ENCODE results near the gene KCNG2. TPM values are rescaled to one million over a fixed set of nuclear protein-coding genes. Genes with fewer than 3 reads are reported as not detected.

Gene KCNG2
- total and polyA plus RNA-seq, 2 of the 13 experiments (the other 11 are each of a cell fraction or from before 2014, with no cell fraction given): not detected

GRCh38 chr18:79943608-79944125 is 145.9 kb downstream of the KCNG2 start:
- CTCF ChIA-PET (ENCODE audit: low intra/inter-chr PET ratio, low total read pairs): no interaction called here
- H3K9me3 ChIP-seq (ENCODE audit: low read length): no peaks in the 10 kb centered on the region
- H3K27ac ChIP-seq (ENCODE audit: extremely low read length, insufficient read depth, low read length): no peak overlapping the region
- POLR2A ChIA-PET: interaction anchor here (1.4 kb wide), 1 partner anchor 9 kb away, joined by 4 read pairs; no protein-coding TSS in a partner anchor
- intact Hi-C loops (cut with micrococcal nuclease; ENCODE audit: unreplicated experiment): no loop called here
- H3K9ac ChIP-seq (ENCODE audit: insufficient read depth, low read depth, low read length): no peak overlapping the region
- H2AFZ ChIP-seq (ENCODE audit: low read length): no peak overlapping the region
- in situ Hi-C loops (cut with HindIII; ENCODE audit: extremely low pct_ligation_motif_present, low pct_unique_long_range_greater_than_20kb): no loop called here
- peaks cover 77% of the 10 kb centered on the region for H3K4me1 ChIP-seq (ENCODE audit: insufficient read depth, low read length)
- H3K4me2 ChIP-seq (ENCODE audit: low read depth, low read length): no peak overlapping the region
- peaks cover 12 to 41% of the 10 kb centered on the region in 2 experiments; a peak in 4 of 5 replicates for H3K36me3 ChIP-seq (replicated peaks in 1 of 2; ENCODE audit: control insufficient read depth in 1 of 2, insufficient read depth in 2 of 2, low read length in 2 of 2)
- DNase-seq (ENCODE audit: low spot score) (no peak), ATAC-seq (no peak), FAIRE-seq (no peak)
- WGBS (ENCODE audit: low lambda C conversion rate): 94% methylated on average over 7 of the region's 20 CpGs
- H3K27me3 ChIP-seq (ENCODE audit: control insufficient read depth in 1 of 2, insufficient read depth in 2 of 2, low read length in 2 of 2): no peaks in the 10 kb centered on the region
- H4K20me1 ChIP-seq (ENCODE audit: insufficient read depth, low read length): peaks cover 14% of the 10 kb centered on the region; the same call in 1 of the 2 replicates
- peaks cover 90% of the 10 kb centered on the region for H3K79me2 ChIP-seq (ENCODE audit: insufficient read depth, low read length)
- H3K4me3 ChIP-seq (replicated peaks in 1 of 3; ENCODE audit: insufficient read depth in 1 of 3, low read depth in 2 of 3, low read length in 3 of 3): no peak overlapping the region
- no TSS peak for BruUV-seq (replicated peaks)
- TF ChIP-seq RFX5 (IDR thresholded peaks at IDR 0.05; ENCODE audit: low read depth, low read length) (no peak), PHF21A (CRISPR knock-in tag; IDR thresholded peaks at IDR 0.05) (no peak), MBD4 (IDR thresholded peaks at IDR 0.05; ENCODE audit: borderline replicate concordance, low read length) (no peak), ZNF251 (CRISPR knock-in tag; IDR thresholded peaks at IDR 0.05) (no peak), ZNF350 (CRISPR knock-in tag; IDR thresholded peaks at IDR 0.05; ENCODE audit: borderline replicate concordance, low read depth) (no peak), ZNF280D (CRISPR knock-in tag; IDR thresholded peaks at IDR 0.05) (no peak), ZFP36 (IDR thresholded peaks at IDR 0.05; ENCODE audit: borderline replicate concordance, low read depth, low read length, partially characterized antibody) (no peak), HMG20B (CRISPR knock-in tag; conservative IDR thresholded peaks at IDR 0.05) (no peak), ZBTB46 (CRISPR knock-in tag; IDR thresholded peaks at IDR 0.05; ENCODE audit: borderline replicate concordance) (no peak), RARG (CRISPR knock-in tag; IDR thresholded peaks at IDR 0.05; ENCODE audit: low read depth) (no peak), ZNF644 (CRISPR knock-in tag; IDR thresholded peaks at IDR 0.05; ENCODE audit: low read depth) (no peak), PTBP1 (IDR thresholded peaks at IDR 0.05; ENCODE audit: low read depth, low read length, poor library complexity, severe bottlenecking) (no peak), GATAD1 (CRISPR knock-in tag; IDR thresholded peaks at IDR 0.05) (no peak), NKX3-1 (CRISPR knock-in tag; IDR thresholded peaks at IDR 0.05) (no peak), STAT5B (CRISPR knock-in tag; IDR thresholded peaks at IDR 0.05) (no peak), BRCA1 (CRISPR knock-in tag; IDR thresholded peaks at IDR 0.05) (no peak), JDP2 (CRISPR knock-in tag; IDR thresholded peaks at IDR 0.05; ENCODE audit: borderline replicate concordance) (no peak), USF2 (IDR thresholded peaks at IDR 0.05; ENCODE audit: low read depth, low read length) (no peak), USF2 (CRISPR knock-in tag; IDR thresholded peaks at IDR 0.05; ENCODE audit: borderline replicate concordance) (no peak), NR2F6 (IDR thresholded peaks at IDR 0.05) (no peak), NR2F6 (CRISPR knock-in tag; IDR thresholded peaks at IDR 0.05) (no peak)

All from HepG2 (cell line).